Trophoblast cell (in vitro differentiated cells and primary cell): ENCODE data around the gene ENTREP3.
A peak's percentile ranks its signal among the peaks of the same experiment; 100 is the strongest.

Experiments
- DNase-seq, 2 donors: peaks; one replicate each; pipeline ENCODE4 v3.0.0-alpha.2; 2016
- H2AFZ ChIP-seq: 2 replicates; pipeline ENCODE4 v1.6.1; 2013; ENCODE audit warnings: low read length, moderate library complexity, mild to moderate bottlenecking; ENCODE audit not compliant: insufficient read depth, poor library complexity
- H2AK5ac ChIP-seq: 2 replicates; pipeline ENCODE4 v1.6.1; 2013; ENCODE audit warnings: mild to moderate bottlenecking, low read length
- H2BK120ac ChIP-seq: 2 replicates; pipeline ENCODE4 v1.6.1; 2013; ENCODE audit warnings: low read length, mild to moderate bottlenecking, moderate library complexity; ENCODE audit not compliant: insufficient read depth, poor library complexity
- H2BK12ac ChIP-seq: 2 replicates; pipeline ENCODE4 v1.6.1; 2013; ENCODE audit warnings: mild to moderate bottlenecking, low read length, moderate library complexity
- H2BK5ac ChIP-seq: 2 replicates; pipeline ENCODE4 v1.6.1; 2013; ENCODE audit warnings: low read length, low read depth, moderate library complexity, mild to moderate bottlenecking; ENCODE audit not compliant: poor library complexity
- H3K14ac ChIP-seq: 2 replicates; pipeline ENCODE4 v1.6.1; 2013; ENCODE audit warnings: mild to moderate bottlenecking, low read length
- H3K18ac ChIP-seq: 2 replicates; pipeline ENCODE4 v1.6.1; 2013; ENCODE audit warnings: mild to moderate bottlenecking, low read length
- H3K23ac ChIP-seq: 2 replicates; pipeline ENCODE4 v1.6.1; 2013; ENCODE audit warnings: low read length
- H3K27ac ChIP-seq: 2 replicates; pipeline ENCODE4 v1.5.1; 2013; ENCODE audit warnings: low read depth, mild to moderate bottlenecking, inconsistent platforms, low read length, moderate library complexity
- H3K27me3 ChIP-seq: 2 replicates; pipeline ENCODE4 v1.6.1; 2013; ENCODE audit warnings: inconsistent platforms, mild to moderate bottlenecking, low read length, moderate library complexity; ENCODE audit not compliant: insufficient read depth
- H3K36me3 ChIP-seq, 2 experiments: 1 replicate in 1 of 2; 2 replicates in 1 of 2; pipeline ENCODE4 v1.6.1; 2013; ENCODE audit warnings: low read length in 2 of 2, mild to moderate bottlenecking in 2 of 2, moderate library complexity in 1 of 2; ENCODE audit not compliant: insufficient read depth in 2 of 2, control insufficient read depth in 1 of 2
- H3K4ac ChIP-seq: 2 replicates; pipeline ENCODE4 v1.6.1; 2013; ENCODE audit warnings: low read depth, mild to moderate bottlenecking, low read length, moderate library complexity
- H3K4me1 ChIP-seq, 2 experiments: 1 replicate in 1 of 2; 2 replicates in 1 of 2; pipeline ENCODE4 v1.6.1; 2013; ENCODE audit warnings: low read length in 2 of 2, mild to moderate bottlenecking in 2 of 2, moderate library complexity in 1 of 2; ENCODE audit not compliant: insufficient read depth in 2 of 2, control insufficient read depth in 1 of 2
- H3K4me2 ChIP-seq: 2 replicates; pipeline ENCODE4 v1.6.1; 2013; ENCODE audit warnings: inconsistent platforms, mild to moderate bottlenecking, low read length, moderate library complexity
- H3K4me3 ChIP-seq: 2 replicates; pipeline ENCODE4 v1.5.1; 2013; ENCODE audit warnings: mild to moderate bottlenecking, low read depth, low read length, inconsistent platforms
- H3K79me1 ChIP-seq: one replicate; pipeline ENCODE4 v1.6.1; 2013; ENCODE audit warnings: low read length
- H3K79me2 ChIP-seq: 2 replicates; pipeline ENCODE4 v1.6.1; 2013; ENCODE audit warnings: low read length, mild to moderate bottlenecking; ENCODE audit not compliant: control insufficient read depth, insufficient read depth, poor library complexity
- H3K9ac ChIP-seq: 2 replicates; pipeline ENCODE4 v1.6.1; 2013; ENCODE audit warnings: mild to moderate bottlenecking, low read length
- H3K9me3 ChIP-seq: 2 replicates; pipeline ENCODE4 v1.6.1; 2013; ENCODE audit warnings: low read depth, mild to moderate bottlenecking, control low read depth, inconsistent platforms, low read length; ENCODE audit not compliant: insufficient read depth
- H4K12ac ChIP-seq: 2 replicates; pipeline ENCODE4 v1.6.1; 2013; ENCODE audit warnings: low read depth, mild to moderate bottlenecking, low read length, moderate library complexity
- H4K8ac ChIP-seq: 2 replicates; pipeline ENCODE4 v1.6.1; 2013; ENCODE audit warnings: low read depth, mild to moderate bottlenecking, low read length, moderate library complexity
- H4K91ac ChIP-seq: one replicate; pipeline ENCODE4 v1.6.1; 2013; ENCODE audit warnings: low read depth, mild to moderate bottlenecking, low read length, moderate library complexity
- WGBS: extraction: QIAGEN DNeasy Blood & Tissue Kit; methylation state at CpG from one replicate; pipeline ENCODE4 v1.1.7; 2013; ENCODE audit warnings: missing lambda C conversion rate; ENCODE audit not compliant: insufficient read length, insufficient coverage; ENCODE audit errors: extremely low coverage; 5-methylcytosine and 5-hydroxymethylcytosine counted together

Gene ENTREP3

GRCh38 chr1:155284476-155284875 lies 29.2 kb upstream of the ENTREP3 start:
- DNase-seq: no peak

GRCh38 chr1:155282488-155283091 lies 27.3 kb upstream of the ENTREP3 start:
- Histone ChIP-seq H3K9me3 (peaks cover 1% of the 10 kb centered on the region), H3K79me1 (peaks cover under 1% of the 10 kb centered on the region), H2AK5ac (no peak overlapping the region), H4K8ac (no peak overlapping the region), H3K4me1 (peaks cover 5 to 8% of the 10 kb centered on the region in 2 experiments), H3K36me3 (peaks cover 2% of the 10 kb centered on the region in 2 experiments), H3K4me2 (no peak overlapping the region), H3K27me3 (no peaks in the 10 kb centered on the region), H2BK120ac (no peak overlapping the region), H2AFZ (no peak overlapping the region), H3K4ac (no peak overlapping the region), H3K18ac (no peak overlapping the region), H4K12ac (no peak overlapping the region), H3K23ac (no peak overlapping the region), H3K9ac (no peak overlapping the region), H2BK12ac (no peak overlapping the region), H3K79me2 (no peaks in the 10 kb centered on the region), H2BK5ac (no peak overlapping the region), H3K4me3 (no peak overlapping the region), H4K91ac (no peak overlapping the region), H3K14ac (no peak overlapping the region), H3K27ac (no peak overlapping the region)
- no CpG with 5 or more reads among the region's 29 CpGs for WGBS
- no peak for DNase-seq

More at GRCh38 chr1:155284476-155284875, 29.2 kb upstream of the ENTREP3 start:
- H4K12ac ChIP-seq: no peak overlapping the region
- no peak overlapping the region for H2BK12ac ChIP-seq
- no CpG with 5 or more reads among the region's 12 CpGs for WGBS
- no peak overlapping the region for H3K9ac ChIP-seq
- no peaks in the 10 kb centered on the region for H3K9me3 ChIP-seq
- no peaks in the 10 kb centered on the region for H3K79me2 ChIP-seq
- H3K14ac ChIP-seq: no peak overlapping the region
- no peak overlapping the region for H2BK5ac ChIP-seq
- no peak overlapping the region for H3K18ac ChIP-seq
- no peaks in the 10 kb centered on the region for H3K27me3 ChIP-seq
- no peak overlapping the region for H2BK120ac ChIP-seq
- H3K27ac ChIP-seq: no peak overlapping the region
- H2AK5ac ChIP-seq: no peak overlapping the region
- H3K23ac ChIP-seq: no peak overlapping the region
- no peaks in the 10 kb centered on the region for H3K4me1 ChIP-seq
- peaks cover 2% of the 10 kb centered on the region in 2 experiments for H3K36me3 ChIP-seq
- no peak overlapping the region for H4K91ac ChIP-seq
- H4K8ac ChIP-seq: no peak overlapping the region
- no peak overlapping the region for H3K4ac ChIP-seq
- H2AFZ ChIP-seq: no peak overlapping the region
- H3K4me3 ChIP-seq: no peak overlapping the region
- H3K79me1 ChIP-seq: no peaks in the 10 kb centered on the region
- no peak overlapping the region for H3K4me2 ChIP-seq

- Histone ChIP-seq H3K23ac (no peak overlapping the region), H2AFZ (no peak overlapping the region), H3K79me2 (peaks cover 3% of the 10 kb centered on the region), H2BK120ac (no peak overlapping the region), H3K79me1 (peaks cover 4% of the 10 kb centered on the region), H3K4ac (no peak overlapping the region), H3K14ac (no peak overlapping the region), H4K91ac (no peak overlapping the region), H2BK5ac (no peak overlapping the region), H3K9me3 (peaks cover 1% of the 10 kb centered on the region), H4K8ac (no peak overlapping the region), H3K4me2 (no peak overlapping the region), H3K4me1 (peaks cover 8 to 12% of the 10 kb centered on the region in 2 experiments), H3K27me3 (no peaks in the 10 kb centered on the region), H3K9ac (peak overlapping the region; percentile 31), H3K27ac (no peak overlapping the region), H3K4me3 (no peak overlapping the region), H2AK5ac (no peak overlapping the region), H3K18ac (no peak overlapping the region), H4K12ac (no peak overlapping the region), H3K36me3 (peaks cover 2% of the 10 kb centered on the region in 2 experiments), H2BK12ac (no peak overlapping the region)
- DNase-seq: no peak
- WGBS: no CpG with 5 or more reads among the region's 2 CpGs
Observed at GRCh38 chr1:155279268-155279667, 24.0 kb upstream of the ENTREP3 start.

- Histone ChIP-seq H4K8ac (no peak overlapping the region), H2BK12ac (no peak overlapping the region), H4K91ac (no peak overlapping the region), H3K27me3 (no peaks in the 10 kb centered on the region), H2BK120ac (no peak overlapping the region), H3K9ac (no peak overlapping the region), H2AK5ac (no peak overlapping the region), H3K4ac (no peak overlapping the region), H2AFZ (no peak overlapping the region), H4K12ac (no peak overlapping the region), H3K4me1 (peaks cover 10 to 14% of the 10 kb centered on the region in 2 experiments), H3K36me3 (peaks cover 2% of the 10 kb centered on the region in 2 experiments), H3K18ac (no peak overlapping the region), H3K4me2 (no peak overlapping the region), H3K27ac (no peak overlapping the region), H3K23ac (no peak overlapping the region), H3K14ac (no peak overlapping the region), H3K79me2 (peaks cover 3% of the 10 kb centered on the region), H3K4me3 (no peak overlapping the region), H3K79me1 (peaks cover 5% of the 10 kb centered on the region), H2BK5ac (no peak overlapping the region), H3K9me3 (peaks cover 1% of the 10 kb centered on the region)
- no CpG with 5 or more reads among the region's 10 CpGs for WGBS
- no peak for DNase-seq
Observed at GRCh38 chr1:155278689-155279160, 23.4 kb upstream of the ENTREP3 start.
